ENCODE results near the gene NID1. TPM values are rescaled to one million over a fixed set of nuclear protein-coding genes. Genes with fewer than 3 reads are reported as not detected.
A peak's percentile ranks its signal among the peaks of the same experiment; 100 is the strongest.

NID1 gene
- total RNA-seq, 1 donor from 2014 or later: 73.0 TPM

DNA sequence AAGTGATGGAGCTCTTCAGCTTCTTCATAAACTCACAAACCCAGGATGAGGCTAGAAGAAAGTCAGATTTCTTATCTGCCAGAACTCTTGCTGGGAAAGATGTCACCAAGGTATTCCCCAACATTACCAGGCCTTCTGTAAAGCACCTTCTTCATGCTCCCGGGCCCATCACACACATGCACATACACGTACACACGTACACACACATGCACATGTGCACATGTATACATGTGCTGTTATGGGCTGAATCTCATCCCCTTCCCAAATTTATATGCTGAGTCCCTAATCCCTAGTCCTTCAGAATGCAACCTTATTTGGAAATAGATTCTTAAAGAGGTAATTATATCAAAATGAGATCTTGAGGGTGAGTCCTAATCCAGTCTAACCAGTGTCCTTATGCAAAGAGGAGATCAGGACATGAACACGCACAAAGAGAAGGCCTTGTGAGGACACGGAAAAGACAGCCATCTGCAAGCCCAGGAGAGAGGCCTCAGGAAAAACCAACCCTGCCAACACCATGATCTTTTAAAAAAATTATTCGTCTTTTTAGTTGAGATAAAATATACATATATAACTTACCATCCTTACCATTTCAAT lies 121.8 kb downstream of the NID1 start:
- Mint-ChIP-seq H3K9me3 (ENCODE audit: unreplicated experiment) (no peaks in the 10 kb centered on the region), H3K36me3 (ENCODE audit: low read depth, unreplicated experiment) (peaks cover 1% of the 10 kb centered on the region), H3K27me3 (ENCODE audit: low read depth, unreplicated experiment) (no peaks in the 10 kb centered on the region), H3K27ac (ENCODE audit: unreplicated experiment) (peak overlapping the region; percentile 92), H3K4me3 (ENCODE audit: unreplicated experiment) (no peak overlapping the region), H3K4me1 (ENCODE audit: low read depth, unreplicated experiment) (peaks cover 33% of the 10 kb centered on the region)
- H3K27me3 ChIP-seq (ENCODE audit: insufficient read depth, low read length): no peaks in the 10 kb centered on the region
- H2AFZ ChIP-seq (ENCODE audit: low read depth, low read length): no peak overlapping the region
- no peak for DNase-seq (ENCODE audit: low read depth)
- FAIRE-seq: no peak
- TF ChIP-seq, protein P1, sequence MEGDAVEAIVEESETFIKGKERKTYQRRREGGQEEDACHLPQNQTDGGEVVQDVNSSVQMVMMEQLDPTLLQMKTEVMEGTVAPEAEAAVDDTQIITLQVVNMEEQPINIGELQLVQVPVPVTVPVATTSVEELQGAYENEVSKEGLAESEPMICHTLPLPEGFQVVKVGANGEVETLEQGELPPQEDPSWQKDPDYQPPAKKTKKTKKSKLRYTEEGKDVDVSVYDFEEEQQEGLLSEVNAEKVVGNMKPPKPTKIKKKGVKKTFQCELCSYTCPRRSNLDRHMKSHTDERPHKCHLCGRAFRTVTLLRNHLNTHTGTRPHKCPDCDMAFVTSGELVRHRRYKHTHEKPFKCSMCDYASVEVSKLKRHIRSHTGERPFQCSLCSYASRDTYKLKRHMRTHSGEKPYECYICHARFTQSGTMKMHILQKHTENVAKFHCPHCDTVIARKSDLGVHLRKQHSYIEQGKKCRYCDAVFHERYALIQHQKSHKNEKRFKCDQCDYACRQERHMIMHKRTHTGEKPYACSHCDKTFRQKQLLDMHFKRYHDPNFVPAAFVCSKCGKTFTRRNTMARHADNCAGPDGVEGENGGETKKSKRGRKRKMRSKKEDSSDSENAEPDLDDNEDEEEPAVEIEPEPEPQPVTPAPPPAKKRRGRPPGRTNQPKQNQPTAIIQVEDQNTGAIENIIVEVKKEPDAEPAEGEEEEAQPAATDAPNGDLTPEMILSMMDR (IDR thresholded peaks at IDR 0.05; ENCODE audit: insufficient read depth, low read depth, low read length): no peak
- no peak for TF ChIP-seq EZH2 (IDR thresholded peaks at IDR 0.05; ENCODE audit: insufficient read depth, low read length)
- peak overlapping the region; percentile 39 for H3K27ac ChIP-seq (ENCODE audit: low read depth, low read length)
- no peak overlapping the region for H3K4me3 ChIP-seq (ENCODE audit: insufficient read depth, low read depth, low read length)
- H3K79me2 ChIP-seq (ENCODE audit: insufficient read depth, low read length): no peaks in the 10 kb centered on the region
- H4K20me1 ChIP-seq (ENCODE audit: insufficient read depth, low read length): no peaks in the 10 kb centered on the region
- no peaks in the 10 kb centered on the region for H3K36me3 ChIP-seq (ENCODE audit: insufficient read depth, low read length)
- no peaks in the 10 kb centered on the region for H3K9me3 ChIP-seq (ENCODE audit: insufficient read depth, low read depth, low read length)
- peak overlapping the region; percentile 14 for H3K4me2 ChIP-seq (ENCODE audit: low read length)
- peaks cover 14% of the 10 kb centered on the region for H3K4me1 ChIP-seq (ENCODE audit: insufficient read depth, low read length)
- H3K9ac ChIP-seq (ENCODE audit: low read length): no peak overlapping the region

DNA sequence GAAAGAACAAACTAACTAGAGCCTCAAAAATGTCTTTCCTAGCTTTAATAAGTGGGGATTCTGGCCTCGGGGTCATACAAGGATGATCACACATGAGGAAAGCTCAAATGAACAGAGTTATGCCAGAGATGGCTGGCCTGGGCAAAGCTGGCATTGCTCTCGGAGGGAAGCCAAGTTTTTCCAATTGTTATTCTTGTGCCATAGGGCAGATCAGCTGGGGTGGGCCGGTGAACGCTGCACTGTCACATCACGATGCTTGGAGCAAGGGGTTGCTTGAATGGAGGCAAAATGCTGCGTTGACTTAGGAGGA lies 122.3 kb downstream of the NID1 start:
- Histone ChIP-seq H3K27ac (ENCODE audit: low read depth, low read length) (no peak overlapping the region), H4K20me1 (ENCODE audit: insufficient read depth, low read length) (no peaks in the 10 kb centered on the region), H3K4me1 (ENCODE audit: insufficient read depth, low read length) (peaks cover 14% of the 10 kb centered on the region), H3K27me3 (ENCODE audit: insufficient read depth, low read length) (no peaks in the 10 kb centered on the region), H3K4me3 (ENCODE audit: insufficient read depth, low read depth, low read length) (no peak overlapping the region), H3K9me3 (ENCODE audit: insufficient read depth, low read depth, low read length) (no peaks in the 10 kb centered on the region), H3K36me3 (ENCODE audit: insufficient read depth, low read length) (no peaks in the 10 kb centered on the region), H3K9ac (ENCODE audit: low read length) (no peak overlapping the region), H2AFZ (ENCODE audit: low read depth, low read length) (no peak overlapping the region), H3K79me2 (ENCODE audit: insufficient read depth, low read length) (no peaks in the 10 kb centered on the region), H3K4me2 (ENCODE audit: low read length) (no peak overlapping the region)
- TF ChIP-seq EZH2 (IDR thresholded peaks at IDR 0.05; ENCODE audit: insufficient read depth, low read length): no peak
- TF ChIP-seq, protein P1 (IDR thresholded peaks at IDR 0.05; ENCODE audit: insufficient read depth, low read depth, low read length): no peak
- no peaks in the 10 kb centered on the region for H3K27me3 Mint-ChIP-seq (ENCODE audit: low read depth, unreplicated experiment)
- H3K4me1 Mint-ChIP-seq (ENCODE audit: low read depth, unreplicated experiment): peaks cover 31% of the 10 kb centered on the region
- H3K27ac Mint-ChIP-seq (ENCODE audit: unreplicated experiment): peak overlapping the region; percentile 30
- FAIRE-seq: no peak
- no peaks in the 10 kb centered on the region for H3K9me3 Mint-ChIP-seq (ENCODE audit: unreplicated experiment)
- H3K36me3 Mint-ChIP-seq (ENCODE audit: low read depth, unreplicated experiment): peaks cover 1% of the 10 kb centered on the region
- DNase-seq (ENCODE audit: low read depth): no peak
- no peak overlapping the region for H3K4me3 Mint-ChIP-seq (ENCODE audit: unreplicated experiment)

DNA sequence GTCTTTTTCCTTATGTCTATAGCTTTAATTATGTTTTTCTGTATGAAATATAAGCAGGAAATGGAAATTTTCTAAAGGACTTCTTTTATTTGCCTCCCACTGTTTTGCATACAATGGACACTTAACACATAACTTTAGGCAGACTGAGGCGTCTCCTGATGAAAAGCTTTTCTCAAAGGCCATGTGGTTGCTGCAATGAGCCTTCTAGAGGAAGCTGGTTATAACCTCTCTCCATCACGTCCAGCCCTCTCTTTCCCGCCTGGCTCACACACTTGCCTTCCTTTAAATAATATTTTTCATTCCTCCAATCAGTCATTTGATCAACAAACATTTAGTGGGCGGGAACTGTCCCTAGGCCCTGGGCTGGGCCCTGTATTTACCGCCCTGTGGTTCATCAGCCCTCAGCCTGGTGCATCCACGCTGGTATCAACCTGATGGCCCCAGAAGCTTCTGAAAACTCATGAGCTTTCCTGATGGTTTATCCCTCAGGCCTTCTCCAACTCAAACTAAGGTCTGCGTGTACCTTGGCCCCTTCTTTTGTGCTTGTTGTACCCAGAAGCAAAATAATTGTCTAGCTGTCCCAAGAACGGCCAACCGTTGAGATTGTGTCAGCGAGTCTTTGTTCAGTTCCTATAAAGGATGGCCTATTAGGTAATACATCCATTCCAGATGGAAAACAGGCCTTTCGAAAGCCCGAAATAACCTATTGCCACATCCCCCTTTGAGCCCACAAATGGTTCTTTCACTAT lies 122.8 kb downstream of the NID1 start:
- Histone ChIP-seq H3K27ac (ENCODE audit: low read depth, low read length) (no peak overlapping the region), H3K9ac (ENCODE audit: low read length) (no peak overlapping the region), H3K4me1 (ENCODE audit: insufficient read depth, low read length) (peaks cover 14% of the 10 kb centered on the region), H3K4me3 (ENCODE audit: insufficient read depth, low read depth, low read length) (no peak overlapping the region), H4K20me1 (ENCODE audit: insufficient read depth, low read length) (no peaks in the 10 kb centered on the region), H3K27me3 (ENCODE audit: insufficient read depth, low read length) (no peaks in the 10 kb centered on the region), H3K4me2 (ENCODE audit: low read length) (no peak overlapping the region), H2AFZ (ENCODE audit: low read depth, low read length) (no peak overlapping the region), H3K9me3 (ENCODE audit: insufficient read depth, low read depth, low read length) (no peaks in the 10 kb centered on the region), H3K79me2 (ENCODE audit: insufficient read depth, low read length) (no peaks in the 10 kb centered on the region), H3K36me3 (ENCODE audit: insufficient read depth, low read length) (no peaks in the 10 kb centered on the region)
- Mint-ChIP-seq H3K4me3 (ENCODE audit: unreplicated experiment) (no peak overlapping the region), H3K36me3 (ENCODE audit: low read depth, unreplicated experiment) (peaks cover 1% of the 10 kb centered on the region), H3K27ac (ENCODE audit: unreplicated experiment) (no peak overlapping the region), H3K9me3 (ENCODE audit: unreplicated experiment) (no peaks in the 10 kb centered on the region), H3K27me3 (ENCODE audit: low read depth, unreplicated experiment) (no peaks in the 10 kb centered on the region), H3K4me1 (ENCODE audit: low read depth, unreplicated experiment) (peaks cover 29% of the 10 kb centered on the region)
- DNase-seq (ENCODE audit: low read depth): no peak
- no peak for FAIRE-seq
- TF ChIP-seq, protein P1 (IDR thresholded peaks at IDR 0.05; ENCODE audit: insufficient read depth, low read depth, low read length): no peak

Data from astrocyte (in vitro differentiated cells and primary cell).